GM10847 (cell line): Measurements from ENCODE around the gene CCDC38.
A peak's percentile ranks its signal among the peaks of the same experiment; 100 is the strongest.

Experiments
- POLR2A ChIP-seq: IDR thresholded peaks from 2 replicates; pipeline ENCODE4 v1.6.1; 2011; ENCODE audit not compliant: insufficient read length; ENCODE audit errors: extremely low read depth

The CCDC38 gene

DNA sequence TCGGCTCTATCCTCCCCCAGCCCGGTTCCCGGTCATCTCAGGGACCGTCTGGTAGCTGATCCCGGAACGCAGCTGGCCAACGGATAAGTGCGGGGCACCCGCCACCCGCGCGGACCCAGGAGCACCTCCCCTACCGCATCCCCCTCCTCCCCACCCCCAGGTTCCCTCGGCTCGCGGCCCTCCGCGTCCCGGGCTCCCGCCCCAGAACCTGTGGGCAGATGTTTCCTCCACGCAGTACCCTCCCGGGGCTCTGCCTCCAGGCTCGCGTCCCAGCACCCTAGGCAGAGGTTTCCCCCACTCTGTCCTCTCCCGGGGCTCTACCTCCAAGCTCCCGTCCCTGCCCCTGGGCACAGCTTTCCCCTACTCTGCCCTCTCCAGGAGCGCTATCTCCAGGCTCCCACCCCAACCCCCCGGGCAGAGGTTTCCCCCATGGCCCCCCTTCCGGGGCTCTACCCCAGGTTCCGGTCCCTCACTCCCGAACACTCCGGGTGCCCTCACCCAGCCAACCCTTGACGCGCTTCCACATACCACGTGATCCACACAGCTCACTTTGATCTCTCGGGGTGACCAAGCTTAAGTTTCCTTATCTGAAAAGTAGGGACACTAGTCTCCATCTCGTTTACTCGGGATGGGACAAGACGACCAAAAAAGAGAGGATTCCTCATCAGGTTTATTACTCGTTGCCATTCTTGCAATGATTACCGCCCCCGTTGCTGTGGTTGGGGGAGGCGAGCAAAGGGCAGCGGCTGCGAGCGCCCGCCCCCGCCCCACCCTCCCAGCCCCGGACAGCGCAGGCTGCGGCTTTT, at the start of gene CCDC38:
Gene CCDC38, minus strand, starts transcription at position 91 of the 806 bp plus-strand sequence. CDS start 6,105 bp downstream, outside the sequence.
- TF ChIP-seq POLR2A, result peak; percentile 55

GRCh38 chr12:95990136-95990535, 47.7 kb upstream of the CCDC38 start:
- no peak for TF ChIP-seq POLR2A

DNA sequence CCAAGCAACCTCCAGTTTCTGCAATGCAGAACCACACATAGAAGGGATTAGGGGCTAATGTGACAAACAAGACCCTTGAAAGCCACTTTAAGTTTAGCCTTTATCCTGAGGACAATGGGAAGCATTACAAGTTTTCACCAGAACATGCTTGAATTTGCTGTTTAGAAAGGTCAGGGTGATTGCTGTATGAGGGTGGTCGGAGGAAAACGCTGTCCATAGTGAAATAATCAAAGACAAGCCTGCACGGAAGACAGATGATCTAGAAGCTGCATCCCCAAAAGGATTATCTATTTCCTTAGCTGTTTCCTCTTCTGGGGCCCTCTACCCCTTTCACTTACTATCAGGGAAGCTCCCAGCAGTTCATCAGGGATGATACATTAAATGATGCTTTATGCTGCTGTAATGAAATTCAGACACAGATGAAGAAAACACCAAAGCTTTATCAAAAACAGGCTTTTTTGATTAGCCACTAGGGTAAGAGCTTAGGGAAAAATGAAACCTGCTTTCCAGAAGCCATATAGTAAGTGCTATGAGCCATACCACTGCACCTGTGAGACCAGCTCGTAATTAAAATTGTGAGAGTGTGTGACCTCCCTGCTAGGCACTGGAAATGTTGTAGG, 47.2 kb upstream of the CCDC38 start:
- TF ChIP-seq POLR2A, result no peak

- TF ChIP-seq POLR2A, result no peak
Measured at GRCh38 chr12:95988506-95989275, 46.3 kb upstream of the CCDC38 start.

- TF ChIP-seq POLR2A, result no peak
Measured at GRCh38 chr12:95986635-95987570, 44.5 kb upstream of the CCDC38 start.

DNA sequence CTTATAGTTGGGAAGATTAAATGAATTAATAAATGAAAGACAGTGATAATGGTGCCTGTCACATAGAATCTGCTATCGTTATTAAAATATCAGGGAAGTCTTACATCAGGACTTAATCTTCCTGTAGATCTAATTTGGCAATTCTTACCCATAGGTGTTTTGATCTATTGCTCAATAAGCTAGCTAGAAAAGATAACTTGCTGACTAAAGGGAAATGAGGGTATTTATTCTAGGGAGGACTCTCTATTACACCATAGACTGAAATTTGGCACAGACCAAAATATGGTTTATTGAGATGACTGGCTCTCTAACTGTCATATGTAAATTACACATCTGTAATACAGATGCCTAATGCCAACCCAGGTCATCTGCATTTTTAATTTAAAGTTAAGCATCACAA, 42.3 kb upstream of the CCDC38 start:
- TF ChIP-seq POLR2A, result no peak

GRCh38 chr12:95982602-95983001, 40.2 kb upstream of the CCDC38 start:
- no peak for TF ChIP-seq POLR2A

DNA sequence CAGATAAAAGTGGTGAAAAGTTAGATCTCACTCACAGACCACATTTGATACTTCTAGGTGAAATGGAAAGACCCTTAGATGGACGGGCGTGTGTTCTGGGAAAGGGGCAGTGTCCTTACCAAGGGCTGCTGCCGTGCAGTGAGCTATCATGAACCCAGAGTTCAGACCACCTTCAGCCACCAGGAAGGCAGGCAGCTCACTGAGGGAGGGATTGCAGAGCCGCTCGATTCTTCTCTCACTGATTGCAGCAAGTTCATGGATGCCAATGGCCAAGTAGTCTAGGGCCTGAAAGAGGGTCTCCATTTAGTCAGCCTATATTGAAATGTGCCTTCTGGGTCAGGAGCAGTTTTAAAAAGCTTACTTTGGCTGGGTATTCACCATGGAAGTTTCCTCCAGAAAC, 38.0 kb upstream of the CCDC38 start:
- no peak for TF ChIP-seq POLR2A

GRCh38 chr12:95978774-95979173, 36.4 kb upstream of the CCDC38 start:
- TF ChIP-seq POLR2A, result no peak

GRCh38 chr12:95978351-95978750, 35.9 kb upstream of the CCDC38 start:
- TF ChIP-seq POLR2A, result no peak

DNA sequence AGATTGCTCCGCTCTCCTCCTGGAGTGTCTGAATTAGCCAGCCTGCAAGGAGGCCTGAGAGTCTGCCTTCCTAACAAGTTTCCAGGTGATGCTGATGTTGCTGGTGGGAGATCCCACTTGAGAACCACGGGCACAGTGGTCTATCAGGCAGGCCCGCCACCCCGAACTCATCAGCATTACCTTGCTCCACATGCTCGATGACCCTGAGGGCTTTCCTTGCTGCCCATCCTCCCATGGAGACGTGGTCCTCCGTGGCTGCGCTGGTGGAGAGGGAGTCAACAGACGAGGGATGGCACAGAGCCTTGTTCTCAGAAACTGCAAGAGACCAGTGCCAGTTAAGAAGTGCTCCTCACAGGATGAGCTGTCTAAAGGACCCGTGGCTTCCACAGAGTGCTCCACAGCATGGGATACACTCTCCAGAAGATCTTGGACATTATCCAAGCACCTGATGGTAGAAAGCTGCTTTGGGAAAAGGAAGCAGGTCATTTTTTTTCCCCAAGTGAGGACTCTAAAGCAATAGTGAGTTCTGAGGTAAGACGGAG, 35.4 kb upstream of the CCDC38 start:
- TF ChIP-seq POLR2A, result no peak

DNA sequence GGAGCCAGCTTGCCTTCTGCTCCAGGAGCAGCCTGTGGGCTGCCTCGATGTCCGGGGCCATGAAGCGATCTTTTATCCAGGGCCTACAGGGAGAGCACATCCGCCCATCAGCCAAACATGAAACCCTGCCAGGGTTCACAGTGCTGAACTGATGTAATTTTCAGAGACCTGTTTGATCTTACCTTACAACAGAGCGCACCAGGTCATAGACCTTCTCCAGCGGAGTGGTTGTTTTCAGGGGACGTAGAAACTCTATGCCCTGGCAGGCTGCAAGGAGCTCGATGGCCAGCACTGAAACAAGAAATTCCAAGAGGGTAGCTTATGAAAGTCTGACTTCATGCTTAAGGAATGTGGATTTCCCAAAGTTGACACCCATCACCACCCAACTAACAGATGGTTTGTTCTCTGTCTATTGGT, 34.0 kb upstream of the CCDC38 start:
- no peak for TF ChIP-seq POLR2A

- no peak for TF ChIP-seq POLR2A
Measured at GRCh38 chr12:95975491-95975890, 33.1 kb upstream of the CCDC38 start.

- TF ChIP-seq POLR2A, result no peak
Measured at GRCh38 chr12:95974358-95974757, 31.9 kb upstream of the CCDC38 start.

DNA sequence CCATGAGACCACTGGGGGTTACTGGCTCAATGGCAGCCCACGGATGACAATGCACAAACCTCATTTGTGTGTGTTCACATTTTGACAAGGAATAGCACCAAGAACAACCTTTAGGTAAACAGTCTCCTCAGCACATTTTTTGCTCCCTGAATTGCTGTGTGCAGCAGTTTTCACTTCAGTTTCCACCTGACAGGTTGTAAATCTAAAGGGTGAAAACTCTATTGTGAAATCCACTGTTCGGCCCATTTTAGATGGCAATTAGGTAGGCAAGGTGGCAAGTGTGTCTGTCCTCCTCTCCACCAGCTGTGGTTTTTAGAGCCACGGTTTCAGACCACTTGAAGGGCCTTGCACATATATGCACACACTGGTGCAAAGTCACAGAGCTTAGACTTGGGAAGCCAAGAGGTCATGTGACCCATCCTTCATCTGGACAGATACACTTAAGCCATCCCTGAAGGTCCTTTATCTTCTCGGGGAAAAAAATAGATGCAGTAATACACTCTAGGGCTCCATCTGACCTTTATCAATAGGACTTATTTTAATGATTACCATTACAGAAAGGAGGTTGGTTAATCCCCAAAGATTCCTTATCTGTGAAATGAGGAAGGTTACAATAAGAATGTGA, 30.5 kb upstream of the CCDC38 start:
- no peak for TF ChIP-seq POLR2A

- TF ChIP-seq POLR2A, result no peak
Measured at GRCh38 chr12:95970905-95971304, 28.5 kb upstream of the CCDC38 start.
